GM21717 (cell line): ENCODE data around the gene PDE6D.
A peak's percentile ranks its signal among the peaks of the same experiment; 100 is the strongest.

Source experiments
- ATAC-seq: cut with Tn5 transposase; IDR thresholded peaks from one replicate; pipeline ENCODE4 v1.9.1; 2021; ENCODE audit warnings: mild to moderate bottlenecking, moderate library complexity; ENCODE audit not compliant: unreplicated experiment

The PDE6D gene

DNA sequence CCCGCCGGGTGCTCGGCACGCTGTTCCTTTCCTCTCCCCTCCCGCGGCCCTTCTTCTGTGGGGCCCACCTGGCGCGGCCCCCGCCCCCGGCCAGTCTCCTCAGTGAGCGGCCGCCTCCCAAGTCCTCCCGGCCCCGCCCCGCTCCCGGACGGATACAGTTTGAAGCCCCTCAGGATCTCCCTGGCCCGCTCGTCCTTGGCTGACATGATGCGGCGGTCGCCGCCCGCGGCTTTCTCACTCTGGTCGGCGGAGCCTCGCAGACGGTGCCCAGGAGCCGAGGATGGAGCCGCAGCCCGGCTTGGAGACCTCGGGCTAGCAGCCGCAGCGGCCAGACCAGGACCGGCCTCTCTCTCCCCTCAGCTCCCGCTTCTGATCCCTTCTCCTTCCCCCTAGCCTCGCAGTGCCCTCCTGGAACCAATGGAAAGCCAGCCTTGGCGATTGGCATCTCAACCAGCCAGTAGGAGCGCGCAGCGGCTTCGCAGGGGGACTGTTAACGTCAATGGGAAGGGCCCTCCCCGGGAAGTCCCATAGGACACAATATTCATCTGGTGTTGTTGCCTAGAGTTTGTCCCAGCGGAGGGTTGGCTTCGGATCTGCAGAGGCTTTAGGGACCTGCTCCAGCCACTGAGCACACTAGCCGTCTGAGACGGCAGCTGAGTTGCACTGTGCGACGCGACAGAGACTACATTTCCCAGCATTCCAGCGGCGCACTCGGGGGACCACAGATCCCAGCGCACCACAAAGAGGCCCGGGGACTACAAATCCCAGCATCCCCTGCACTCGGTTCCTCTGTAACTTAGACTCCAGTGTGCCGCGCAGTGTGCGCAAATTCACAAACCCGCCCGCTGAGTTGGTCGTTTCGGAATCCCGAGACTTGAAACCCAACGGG, at the start of gene PDE6D:
Gene PDE6D, minus strand, starts transcription at position 374 of the 889 bp plus-strand sequence. Its CDS starts 168 bp downstream, at position 206.
- ATAC-seq = peak; percentile 88

DNA sequence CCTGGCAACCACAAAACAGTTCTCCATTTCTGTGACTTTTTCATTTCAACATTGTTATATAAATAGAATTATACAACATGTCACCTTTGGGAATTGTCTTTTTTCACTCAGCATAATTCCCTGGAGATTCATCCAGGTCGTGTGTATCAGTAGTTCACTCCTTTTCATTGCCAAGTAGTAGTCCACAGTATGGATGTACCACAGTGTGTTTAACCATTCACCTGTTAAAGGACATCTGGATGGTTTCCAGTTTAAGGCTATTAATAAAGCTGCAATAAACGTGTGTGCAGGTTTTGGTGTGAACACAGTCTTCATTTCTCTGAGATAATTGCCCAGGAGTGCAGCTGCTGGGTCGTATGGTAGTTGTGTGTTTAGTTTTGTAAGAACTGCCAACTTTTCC, 40.8 kb upstream of the PDE6D start:
- no peak for ATAC-seq

DNA sequence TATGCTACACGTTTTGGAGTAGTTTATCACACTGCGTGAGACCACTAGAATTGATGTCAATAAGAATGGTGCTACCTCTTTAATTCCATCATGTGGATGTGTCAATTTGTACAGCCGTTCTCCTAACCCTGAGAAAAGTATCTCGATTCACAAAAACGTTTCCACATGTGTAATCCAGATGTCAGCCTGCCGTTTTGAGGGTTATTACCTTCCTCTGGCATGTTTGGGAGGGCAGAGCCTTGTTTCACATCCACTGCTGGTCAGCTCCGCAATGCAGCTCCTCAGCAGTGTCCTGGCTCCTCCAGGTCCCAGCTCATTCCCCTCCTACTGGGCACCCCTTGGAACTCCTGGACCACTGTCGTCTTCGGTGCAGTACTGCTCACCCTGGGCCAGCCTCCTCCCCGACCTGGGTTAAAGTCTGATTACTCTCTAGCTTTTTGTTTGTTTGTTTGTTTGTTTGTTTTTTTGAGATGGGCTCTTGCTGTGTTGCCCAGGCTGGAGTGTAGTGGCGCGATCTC, 39.8 kb upstream of the PDE6D start:
- ATAC-seq = no peak

DNA sequence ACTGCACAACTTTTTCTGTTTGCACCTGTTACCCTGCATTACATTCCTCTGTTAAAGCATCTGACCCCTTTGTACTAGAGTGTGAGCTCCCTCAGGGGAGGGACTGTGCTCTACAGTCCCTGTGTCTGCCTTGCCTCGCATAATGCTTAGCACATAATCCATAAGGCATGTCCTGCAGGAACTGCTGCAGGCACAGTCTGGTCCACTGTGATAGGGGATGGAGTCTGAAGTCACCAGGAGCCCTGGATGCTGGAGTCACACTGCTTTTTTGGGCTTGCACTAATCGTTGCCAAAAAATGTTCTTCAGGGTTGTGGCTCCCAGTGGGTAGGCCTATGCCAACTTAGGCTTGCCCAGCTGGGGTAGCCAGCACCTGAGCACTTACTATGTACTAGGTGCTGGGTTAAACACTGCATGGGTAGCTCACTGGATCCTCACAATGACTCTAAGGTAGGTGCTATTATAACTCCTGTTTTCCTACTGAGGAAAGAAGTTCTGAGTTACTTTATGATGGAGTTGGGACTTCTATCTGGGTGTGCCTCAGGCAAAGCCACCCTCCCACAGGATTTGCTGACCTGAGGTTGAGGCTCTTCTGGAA, 38.5 kb upstream of the PDE6D start:
- no peak for ATAC-seq

DNA sequence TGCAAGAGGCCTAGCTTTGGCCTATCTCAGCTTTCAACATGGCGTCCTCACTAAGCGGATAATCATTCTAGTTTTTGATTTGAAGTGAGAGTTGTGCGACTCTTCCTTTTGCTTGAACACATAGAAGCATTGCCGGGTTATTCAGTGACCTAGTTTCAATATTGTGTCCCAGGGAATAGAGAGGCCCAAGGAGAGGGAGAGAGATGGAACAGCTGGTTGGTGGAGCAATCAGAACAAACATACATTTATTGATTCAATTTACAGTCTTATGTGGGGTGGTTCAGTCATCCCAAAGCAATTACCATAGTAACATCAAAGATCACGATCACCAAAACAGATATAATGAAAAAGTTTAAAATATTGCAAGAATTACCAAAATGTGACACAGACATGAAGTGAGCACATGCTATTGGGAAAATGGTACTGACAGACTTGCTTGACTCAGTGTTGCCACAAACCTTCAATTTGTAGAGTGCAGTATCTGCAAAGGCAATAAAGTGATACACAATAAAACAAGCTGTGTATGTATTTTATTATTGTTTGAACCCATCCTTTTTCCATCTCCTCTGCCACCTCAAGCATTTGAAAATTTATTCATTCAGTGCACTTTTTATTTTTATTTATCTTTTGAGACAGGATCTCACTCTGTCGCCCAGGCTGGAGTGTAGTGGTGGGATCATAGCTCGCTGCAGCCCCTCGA, 35.4 kb upstream of the PDE6D start:
- no peak for ATAC-seq

DNA sequence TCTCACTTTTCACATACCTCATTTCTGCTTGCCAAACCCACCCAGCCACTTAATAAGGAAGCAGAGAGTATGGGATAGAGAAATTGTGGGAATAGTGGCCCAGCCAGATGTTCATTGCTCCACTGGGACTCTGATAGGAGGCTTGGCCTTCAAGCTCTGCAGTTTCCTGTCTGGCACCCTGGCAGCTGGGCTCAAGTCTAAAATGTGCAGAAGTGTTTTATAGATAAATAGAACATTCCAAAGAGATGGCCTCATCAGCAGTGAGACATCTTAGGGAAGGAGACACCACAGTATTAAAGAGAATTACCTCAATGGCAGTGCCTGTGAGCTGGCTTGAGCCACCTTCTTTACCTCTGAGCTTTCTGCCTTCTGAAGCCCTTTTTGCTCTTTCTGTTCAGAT, 29.8 kb upstream of the PDE6D start:
- ATAC-seq = no peak

DNA sequence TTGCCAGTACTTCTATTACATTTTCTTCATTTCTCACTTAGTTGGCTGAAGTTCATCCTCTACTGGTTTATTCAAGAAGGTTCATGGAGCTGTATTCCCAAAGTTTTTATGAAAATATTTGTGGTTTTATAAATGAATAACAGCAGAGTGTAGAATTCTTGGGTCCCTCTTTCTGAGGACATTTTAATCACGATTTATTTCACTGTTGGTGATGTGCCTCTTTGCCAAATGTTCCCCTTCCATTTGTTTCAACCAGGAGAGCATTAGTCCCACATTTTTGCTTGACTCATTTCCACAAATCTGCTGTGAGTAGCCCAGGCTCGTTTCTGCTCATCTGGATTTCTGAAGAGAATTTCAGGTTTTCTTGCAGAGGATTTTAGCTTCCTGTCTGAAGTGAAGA, 25.9 kb upstream of the PDE6D start:
- ATAC-seq = no peak

DNA sequence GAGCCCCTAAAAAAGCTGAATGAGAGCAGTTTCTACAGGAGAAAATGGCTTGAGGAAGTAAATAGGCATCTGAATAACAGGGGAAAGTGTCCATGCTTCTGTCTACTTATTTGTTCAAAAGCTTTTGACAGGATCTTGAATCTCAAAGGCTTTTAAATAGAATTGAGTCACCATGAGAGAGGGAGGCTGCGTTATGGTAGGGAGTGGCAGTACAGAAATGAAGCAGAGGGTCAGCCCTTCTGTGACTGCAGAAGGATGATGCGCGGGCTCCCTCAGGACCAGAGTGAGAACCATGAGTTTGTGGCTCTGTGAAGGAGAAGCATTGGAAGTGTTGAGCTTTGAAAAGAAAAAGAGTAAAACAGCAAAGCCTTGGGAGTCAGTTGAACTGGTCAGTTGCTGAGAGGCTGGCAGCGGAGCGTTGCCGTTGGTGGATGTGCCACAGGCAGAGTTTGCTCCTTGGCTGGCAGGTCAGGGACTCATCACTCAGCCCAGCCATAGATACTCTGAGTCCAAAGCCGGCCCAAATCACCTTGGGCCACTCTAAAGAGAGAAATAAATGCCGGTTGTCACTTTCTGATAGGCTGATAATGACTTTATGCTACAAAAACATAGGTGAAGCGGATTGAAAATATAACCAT, 22.5 kb upstream of the PDE6D start:
- ATAC-seq = no peak

DNA sequence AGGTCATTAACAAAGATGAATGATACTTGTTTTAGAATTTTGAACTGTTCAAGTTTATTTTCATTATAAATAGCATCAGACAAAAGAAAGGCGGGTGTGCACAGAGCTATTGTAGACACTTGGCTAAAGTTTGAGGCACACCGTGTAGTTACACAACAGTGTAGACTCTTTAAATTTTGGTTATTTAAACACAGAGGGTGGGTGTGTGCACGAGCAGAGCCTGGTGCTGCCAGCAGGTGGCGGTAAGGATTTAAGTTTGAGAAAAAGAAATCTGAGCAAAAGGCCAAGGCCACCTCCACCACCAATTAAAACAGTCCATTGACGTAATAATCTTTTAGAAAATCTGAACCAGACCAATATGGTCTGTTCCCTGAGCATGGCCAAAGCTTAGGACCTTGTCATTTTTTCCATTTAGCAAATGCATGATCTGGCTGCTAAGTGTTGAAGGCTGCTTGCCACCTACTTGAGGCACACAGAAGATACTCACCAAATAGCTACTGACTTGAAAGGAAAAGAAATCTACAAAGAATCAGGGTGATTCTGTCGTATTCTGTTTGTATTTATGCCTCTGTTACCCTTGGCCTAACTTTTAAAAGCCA, 19.5 kb upstream of the PDE6D start:
- ATAC-seq = no peak

DNA sequence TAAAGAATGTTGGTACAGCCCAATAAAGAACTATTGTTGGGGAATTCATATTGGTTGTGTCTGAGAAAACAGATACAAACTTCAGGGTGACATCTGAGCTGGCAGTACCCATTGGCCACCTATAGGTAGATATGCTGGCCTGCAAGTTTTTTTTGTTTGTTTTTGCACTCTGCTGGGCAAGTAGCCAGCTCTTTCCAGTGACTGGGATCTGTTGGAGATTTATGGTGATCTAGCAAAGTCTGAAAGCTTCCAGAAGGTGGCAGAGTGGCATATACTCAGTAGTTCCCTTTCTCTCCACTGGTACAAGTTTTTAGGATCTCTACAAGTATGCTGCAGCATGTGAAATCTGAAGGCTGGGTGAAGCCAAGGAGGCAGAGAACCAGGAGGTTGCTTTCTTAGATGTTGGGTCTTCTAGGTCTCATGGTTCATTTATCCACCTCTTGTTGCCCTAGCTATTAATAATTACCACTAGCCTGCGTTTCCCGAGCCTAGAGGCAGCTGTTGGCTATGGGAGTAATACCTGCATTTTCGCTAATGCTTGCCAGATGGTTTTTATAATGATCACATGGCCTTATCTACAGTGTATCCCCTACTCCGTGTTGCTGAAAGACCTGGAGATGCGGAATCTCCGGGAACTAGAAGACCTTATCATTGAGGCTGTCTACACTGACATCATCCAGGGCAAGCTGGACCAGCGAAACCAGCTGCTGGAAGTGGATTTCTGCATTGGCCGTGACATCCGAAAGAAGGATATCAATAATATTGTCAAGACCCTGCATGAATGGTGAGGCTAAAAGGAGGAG, 14.6 kb upstream of the PDE6D start:
- ATAC-seq = no peak

DNA sequence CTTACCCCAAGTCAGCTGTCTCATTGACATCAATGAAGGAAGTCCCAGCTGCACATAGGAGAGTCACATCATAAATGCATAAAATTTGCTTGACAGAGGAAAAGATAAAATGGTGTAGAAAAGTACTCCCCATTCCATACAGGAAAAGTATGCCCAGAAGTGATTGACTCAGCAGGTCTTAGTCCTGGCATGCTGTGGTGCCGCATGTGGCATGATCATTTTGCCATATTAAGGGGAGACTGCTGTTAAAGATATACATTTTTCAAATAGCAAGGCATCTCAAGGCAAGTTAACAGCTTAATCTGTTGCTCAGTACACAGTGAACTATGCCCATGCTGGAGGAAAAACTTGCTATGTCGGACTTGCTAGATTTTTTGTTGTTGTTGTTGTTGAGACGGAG, 13.3 kb upstream of the PDE6D start:
- no peak for ATAC-seq

DNA sequence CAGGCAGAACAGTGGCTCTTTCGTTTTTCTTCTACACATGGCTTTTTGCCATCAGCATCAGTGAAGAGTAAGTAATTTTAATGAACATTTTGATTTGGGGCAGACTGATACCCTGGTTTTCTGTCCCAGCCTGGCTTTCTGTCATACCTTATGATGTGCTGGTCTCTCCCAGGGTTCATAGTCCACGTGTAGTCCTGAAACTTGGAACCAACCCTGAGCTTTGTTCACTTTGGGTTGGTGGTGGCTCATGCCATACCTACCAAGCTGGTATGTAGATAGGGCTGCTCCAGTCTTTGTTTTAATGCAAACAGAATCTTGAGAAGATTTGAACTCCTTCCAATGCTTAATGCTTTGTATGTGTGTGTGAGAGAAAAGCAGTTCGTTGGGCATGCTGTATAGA, 10.0 kb upstream of the PDE6D start:
- no peak for ATAC-seq

DNA sequence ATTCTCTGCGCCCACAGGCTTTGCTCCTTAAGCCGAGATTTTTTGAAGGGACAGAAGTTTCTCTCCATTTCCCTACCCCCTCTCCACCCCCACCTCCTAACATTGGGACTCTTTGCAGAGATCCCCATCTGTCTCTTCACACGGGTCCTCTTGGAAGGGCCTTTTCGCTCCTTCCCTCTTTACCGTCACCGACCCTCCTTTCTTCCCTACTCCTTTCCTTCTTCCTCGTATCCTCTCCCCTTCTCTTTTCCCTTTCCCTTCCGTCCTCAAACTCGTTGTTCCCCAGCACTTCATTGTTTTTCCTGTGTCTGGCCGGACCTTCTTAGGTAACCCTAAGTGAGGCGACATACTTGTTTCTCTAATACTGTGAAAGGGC, 5.8 kb upstream of the PDE6D start:
- no peak for ATAC-seq

DNA sequence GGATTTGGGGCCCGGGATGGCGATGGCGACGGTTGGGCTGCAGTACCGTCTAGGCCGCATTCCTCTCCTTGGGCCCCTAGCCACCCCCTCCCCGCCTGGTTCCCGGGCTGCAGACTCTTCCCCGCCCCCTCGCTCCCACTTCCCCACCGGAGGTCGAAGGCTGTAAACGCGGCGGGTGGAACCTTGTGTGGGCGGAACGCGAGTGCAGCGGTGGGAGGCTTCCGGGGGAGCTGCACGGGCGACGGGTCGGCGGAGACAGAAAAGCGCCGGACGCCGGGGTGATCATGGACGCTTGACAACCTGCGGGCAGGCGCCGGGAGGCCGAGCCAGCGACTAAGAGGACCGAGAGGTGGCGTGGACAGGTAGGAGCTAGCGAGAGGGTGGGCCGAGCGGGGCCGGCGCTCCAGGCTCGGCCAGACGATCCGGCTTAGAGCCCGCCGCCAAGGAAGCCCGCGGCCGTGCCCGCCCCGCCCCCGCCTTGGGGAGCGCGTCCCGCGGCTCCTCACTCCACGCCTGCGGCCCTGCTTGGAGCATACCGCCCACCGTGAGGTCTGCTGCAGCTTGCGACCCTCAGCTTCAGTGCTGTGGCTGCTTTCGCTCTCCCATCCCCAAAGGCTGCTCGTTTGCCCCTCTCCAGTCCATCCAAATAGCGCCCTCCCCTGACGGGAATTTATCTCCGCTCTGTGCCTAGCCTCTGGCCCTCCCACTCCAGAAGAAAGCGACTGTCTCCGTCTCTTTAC, 5.3 kb upstream of the PDE6D start, which contains the start of gene COPS7B:
Gene COPS7B, plus strand, starts transcription at position 269 of the 740 bp plus-strand sequence. CDS start 2,126 bp downstream, outside the sequence.
- peak; percentile 57 for ATAC-seq

DNA sequence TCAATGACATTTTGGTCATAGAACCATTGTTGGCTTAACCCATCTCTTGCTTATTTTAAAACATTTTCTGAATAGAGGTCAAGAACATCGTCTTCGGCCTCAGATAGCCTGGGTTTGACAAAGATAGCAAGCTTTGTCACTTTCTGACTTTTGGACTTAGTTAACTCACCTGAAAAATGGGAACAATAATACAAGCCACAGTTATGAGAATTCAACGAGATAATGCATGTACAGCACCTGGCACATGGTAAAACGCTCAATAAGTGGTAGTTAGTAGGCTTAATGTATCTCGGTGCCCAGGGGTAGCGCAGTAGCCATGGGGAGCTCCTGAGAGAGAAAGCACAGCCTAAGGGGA, 4.7 kb upstream of the PDE6D start:
- ATAC-seq = no peak

DNA sequence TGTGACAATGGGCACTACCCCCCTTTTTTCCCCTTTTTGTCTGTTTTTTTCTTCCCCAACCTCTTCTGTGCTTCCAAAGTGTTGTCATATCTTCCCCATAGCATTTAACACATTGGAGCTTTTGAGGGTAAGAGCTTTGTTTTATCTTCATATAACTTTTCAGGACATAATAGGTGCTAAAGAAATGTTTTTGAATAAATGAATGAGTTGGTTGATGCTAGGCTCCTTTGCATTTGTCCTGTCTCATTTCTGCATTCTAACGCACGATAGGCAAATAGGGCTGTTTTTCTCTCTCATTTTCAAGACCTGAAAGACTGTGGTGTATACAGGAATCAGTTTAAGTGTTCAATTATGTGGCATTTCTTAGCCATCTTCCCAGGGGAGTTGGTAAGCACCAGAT, 4.3 kb upstream of the PDE6D start:
- ATAC-seq = no peak

DNA sequence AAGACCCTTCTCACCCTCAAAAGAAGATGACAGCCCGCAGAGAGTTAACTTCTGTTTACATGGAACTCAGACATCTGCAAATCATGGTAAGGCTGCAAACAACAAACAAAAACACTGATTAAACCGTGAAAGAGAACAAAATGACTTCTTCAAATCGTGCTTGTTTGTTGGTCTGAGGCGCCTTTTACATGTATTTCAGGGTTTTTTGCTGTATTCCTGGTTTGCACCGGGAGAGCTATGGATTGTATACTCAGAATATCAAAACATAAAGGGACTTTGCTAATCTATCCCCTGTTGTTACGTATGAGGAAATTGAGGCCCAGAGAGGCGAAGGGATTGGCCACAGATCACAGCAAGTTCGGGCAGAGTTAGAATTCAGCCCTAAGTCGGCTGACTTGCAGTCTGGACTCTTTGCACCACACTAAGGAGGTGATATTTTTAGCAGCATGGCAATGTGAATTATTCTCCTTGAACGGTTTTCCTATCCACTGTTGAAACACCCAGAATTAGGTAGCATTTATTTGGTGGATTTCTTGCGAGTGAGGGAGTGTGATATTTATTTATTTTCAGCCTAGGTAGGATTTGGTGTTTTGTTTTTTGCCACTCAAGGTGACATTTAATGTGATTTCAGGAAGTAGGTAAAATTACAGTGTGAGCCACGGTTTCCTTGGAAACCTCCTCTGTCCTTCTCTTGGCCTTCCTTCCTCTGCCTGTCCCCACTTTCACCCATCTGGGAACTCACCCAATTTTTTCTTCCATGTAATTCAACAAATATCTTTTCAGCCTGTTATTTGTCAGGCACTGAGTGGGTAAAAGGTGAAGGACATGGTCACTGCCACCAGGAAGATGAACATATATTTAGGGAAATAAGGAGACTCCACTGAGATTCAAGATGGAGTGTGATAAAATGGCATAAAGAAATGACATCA, 980 bp upstream of the PDE6D start:
- ATAC-seq = no peak
